H1 (cell line): Measurements from ENCODE around the gene SPTLC3. TPM values are rescaled to one million over a fixed set of nuclear protein-coding genes. Genes with fewer than 3 reads are reported as not detected.

ENCODE experiments used
- CTCF ChIA-PET: fragments of 300-600 bp; sonication (Branson Sonifier 250); formaldehyde crosslinking; loops from one replicate; lab custom pipeline; 2021; ENCODE audit not compliant: partially characterized antibody; lab: Charles Lee
- POLR2A ChIA-PET: fragments of 300-600 bp; sonication (Branson Sonifier 250); formaldehyde crosslinking; loops from one replicate; lab custom pipeline; 2021; ENCODE audit warnings: inconsistent platforms; ENCODE audit not compliant: partially characterized antibody; lab: Charles Lee
- DNase-seq, 2 experiments: peaks; one replicate each; pipeline versions ENCODE4 v3.0.0 to v3.0.0-alpha.2; 2010 to 2022; ENCODE audit warnings: low spot score in 2 of 2, low read depth in 1 of 2, mixed read lengths in 1 of 2
- FAIRE-seq: peaks from 2 replicates; lab custom pipeline; 2011; peaks lifted over from hg19 to GRCh38; lab: Jason Lieb, UNC
- H2AFZ ChIP-seq: 2 replicates; pipeline ENCODE4 v1.8.1; 2012; ENCODE audit warnings: low read length, inconsistent platforms
- H2AK5ac ChIP-seq: 2 replicates; pipeline ENCODE4 v1.6.1; 2013; ENCODE audit warnings: low read depth, low read length
- H2BK120ac ChIP-seq: replicated peaks from 2 replicates; pipeline ENCODE3; 2013; ENCODE audit warnings: low read depth, low read length, inconsistent platforms
- H2BK12ac ChIP-seq: 2 replicates; pipeline ENCODE4 v1.6.1; 2013; ENCODE audit warnings: low read depth, low read length
- H2BK15ac ChIP-seq: 2 replicates; pipeline ENCODE4 v1.6.1; 2013; ENCODE audit warnings: low read length
- H2BK20ac ChIP-seq: 2 replicates; pipeline ENCODE4 v1.6.1; 2013; ENCODE audit warnings: low read length
- H2BK5ac ChIP-seq: 2 replicates; pipeline ENCODE4 v1.6.1; 2013; ENCODE audit warnings: low read depth, low read length
- H3K14ac ChIP-seq: 2 replicates; pipeline ENCODE4 v1.6.1; 2013; ENCODE audit warnings: inconsistent platforms; ENCODE audit not compliant: insufficient read length
- H3K18ac ChIP-seq: 2 replicates; pipeline ENCODE4 v1.6.1; 2013; ENCODE audit warnings: low read length; ENCODE audit errors: extremely low read depth
- H3K23ac ChIP-seq: 2 replicates; pipeline ENCODE4 v1.6.1; 2013; ENCODE audit warnings: inconsistent platforms; ENCODE audit not compliant: insufficient read length
- H3K23me2 ChIP-seq: 2 replicates; pipeline ENCODE4 v1.6.1; 2013; ENCODE audit warnings: low read depth, low read length
- H3K27ac ChIP-seq: 2 replicates; pipeline ENCODE4 v1.6.1; 2011; ENCODE audit warnings: low read depth, low read length, inconsistent platforms
- H3K27me3 ChIP-seq, 4 experiments: replicated peaks in 1 of 4; 1 replicate in 1 of 4; 2 replicates in 3 of 4; pipeline versions ENCODE4 v1.6.1 to v1.8.1; 2011 to 2013; ENCODE audit warnings: low read length in 3 of 4, mild to moderate bottlenecking in 3 of 4, inconsistent platforms in 2 of 4, mixed read lengths in 2 of 4, moderate library complexity in 1 of 4; ENCODE audit not compliant: control insufficient read depth in 3 of 4, insufficient read depth in 3 of 4; ENCODE audit errors: extremely low read depth in 1 of 4
- H3K36me3 ChIP-seq, 4 experiments: 2 replicates each; pipeline versions ENCODE4 v1.6.1 to v1.8.1; 2011 to 2013; ENCODE audit warnings: mild to moderate bottlenecking in 4 of 4, low read length in 3 of 4, moderate library complexity in 2 of 4, control low read depth in 1 of 4, inconsistent platforms in 1 of 4; ENCODE audit not compliant: insufficient read depth in 4 of 4, control insufficient read depth in 2 of 4
- H3K4ac ChIP-seq: replicated peaks from 2 replicates; pipeline ENCODE3; 2013; ENCODE audit warnings: low read length, low read depth, mixed read lengths, inconsistent platforms; ENCODE audit not compliant: insufficient read length
- H3K4me1 ChIP-seq, 4 experiments: replicated peaks in 1 of 4; 1 replicate in 1 of 4; 2 replicates in 3 of 4; pipeline versions ENCODE4 v1.6.1 to v1.8.1; 2011 to 2013; ENCODE audit warnings: low read length in 3 of 4, inconsistent platforms in 2 of 4, mixed read lengths in 1 of 4; ENCODE audit not compliant: insufficient read depth in 4 of 4, control insufficient read depth in 3 of 4
- H3K4me2 ChIP-seq, 2 experiments: 2 replicates each; pipeline versions ENCODE4 v1.6.1 to v1.8.1; 2011 to 2013; ENCODE audit warnings: low read depth in 2 of 2, low read length in 2 of 2, control low read depth in 1 of 2, inconsistent platforms in 1 of 2, mild to moderate bottlenecking in 1 of 2; ENCODE audit not compliant: insufficient read depth in 1 of 2
- H3K4me3 ChIP-seq, 4 experiments: fragments of 200-600, 300-600 bp in 1 of 4; sonication (generic), shearing (Covaris generic), sonication (Bioruptor Twin) in 1 of 4; 2 replicates each; pipeline versions ENCODE4 v1.5.1 to v1.8.1; 2011 to 2016; ENCODE audit warnings: low read length in 4 of 4, low read depth in 3 of 4, control low read depth in 2 of 4, inconsistent platforms in 2 of 4, mild to moderate bottlenecking in 2 of 4, mixed read lengths in 1 of 4, moderate library complexity in 1 of 4; ENCODE audit not compliant: insufficient read depth in 2 of 4; ENCODE audit errors: extremely low read depth in 1 of 4
- H3K56ac ChIP-seq: replicated peaks from 2 replicates; pipeline ENCODE3; 2013; ENCODE audit warnings: low read depth, mild to moderate bottlenecking, mixed read lengths, low read length, inconsistent platforms; ENCODE audit not compliant: insufficient read length
- H3K79me1 ChIP-seq: 2 replicates; pipeline ENCODE4 v1.6.1; 2013; ENCODE audit warnings: low read depth, low read length, control low read depth
- H3K79me2 ChIP-seq, 2 experiments: 2 replicates each; pipeline versions ENCODE4 v1.6.1 to v1.8.1; 2012 to 2013; ENCODE audit warnings: low read length in 2 of 2, mild to moderate bottlenecking in 2 of 2, inconsistent platforms in 1 of 2; ENCODE audit not compliant: insufficient read depth in 2 of 2, control insufficient read depth in 1 of 2
- H3K9ac ChIP-seq, 4 experiments: replicated peaks in 1 of 4; 1 replicate in 1 of 4; 2 replicates in 3 of 4; pipeline versions ENCODE4 v1.6.1 to v1.8.1; 2011 to 2013; ENCODE audit warnings: low read depth in 3 of 4, low read length in 3 of 4, control low read depth in 2 of 4, mild to moderate bottlenecking in 2 of 4, moderate library complexity in 2 of 4, inconsistent platforms in 1 of 4; ENCODE audit errors: extremely low read depth in 1 of 4
- H3K9me3 ChIP-seq, 2 experiments: 2 replicates each; pipeline versions ENCODE4 v1.6.1 to v1.8.1; 2012 to 2013; ENCODE audit warnings: mild to moderate bottlenecking in 2 of 2, moderate library complexity in 2 of 2, control low read depth in 1 of 2, inconsistent platforms in 1 of 2, low read depth in 1 of 2, low read length in 1 of 2, mixed read lengths in 1 of 2; ENCODE audit not compliant: insufficient read depth in 2 of 2
- H4K20me1 ChIP-seq, 2 experiments: replicated peaks in 1 of 2; 2 replicates each; pipeline versions ENCODE3 to v1.8.1; 2011 to 2013; ENCODE audit warnings: inconsistent platforms in 2 of 2, low read length in 2 of 2, mild to moderate bottlenecking in 1 of 2; ENCODE audit not compliant: insufficient read depth in 2 of 2, control insufficient read depth in 1 of 2
- H4K5ac ChIP-seq: 2 replicates; pipeline ENCODE4 v1.6.1; 2013; ENCODE audit warnings: low read length, low read depth, mixed read lengths, inconsistent platforms; ENCODE audit not compliant: insufficient read length
- H4K8ac ChIP-seq: 2 replicates; pipeline ENCODE4 v1.8.0; 2013; ENCODE audit warnings: mild to moderate bottlenecking, moderate library complexity, low read length, inconsistent platforms; ENCODE audit not compliant: insufficient read depth; ENCODE audit errors: extremely low read depth
- H4K91ac ChIP-seq: replicated peaks from 2 replicates; pipeline ENCODE3; 2013; ENCODE audit warnings: low read length, mixed read lengths, inconsistent platforms; ENCODE audit not compliant: insufficient read length
- EP300 ChIP-seq, 2 experiments: IDR thresholded peaks; 1 replicate in 1 of 2; 2 replicates in 1 of 2; pipeline ENCODE4 v1.6.1; 2011 to 2012; ENCODE audit warnings: low read depth in 2 of 2, low read length in 2 of 2, mild to moderate bottlenecking in 2 of 2, borderline replicate concordance in 1 of 2, inconsistent platforms in 1 of 2, moderate library complexity in 1 of 2
- GTF2F1 ChIP-seq: IDR thresholded peaks from 2 replicates; pipeline ENCODE4 v1.6.1; 2012; ENCODE audit warnings: low read depth, low read length, improper control_type of control experiment, borderline replicate concordance
- KDM1A ChIP-seq: fragments of 200-600, 300-600 bp; sonication (generic); IDR thresholded peaks from 2 replicates; pipeline ENCODE4 v1.7.1; 2016; ENCODE audit warnings: mild to moderate bottlenecking, low read length, borderline replicate concordance
- KDM5A ChIP-seq: fragments of 200-600 bp; IDR thresholded peaks from 2 replicates; pipeline ENCODE4 v1.7.1; 2012; ENCODE audit warnings: mild to moderate bottlenecking, low read length, inconsistent platforms, mixed read lengths
- NANOG ChIP-seq: IDR thresholded peaks from 2 replicates; pipeline ENCODE4 v1.6.1; 2011; ENCODE audit warnings: low read length, low read depth, mild to moderate bottlenecking, inconsistent platforms; ENCODE audit not compliant: insufficient read depth, poor library complexity, severe bottlenecking
- PHF8 ChIP-seq: fragments of 200-600 bp; sonication (generic); conservative IDR thresholded peaks from 2 replicates; pipeline ENCODE4 v1.7.1; 2012; ENCODE audit warnings: low read depth, mild to moderate bottlenecking, inconsistent platforms, low read length, moderate library complexity
- RNF2 ChIP-seq: fragments of 200-900, 300-1000 bp; sonication (generic); IDR thresholded peaks from 2 replicates; pipeline ENCODE4 v1.7.1; 2016; ENCODE audit warnings: borderline replicate concordance, low read depth, mild to moderate bottlenecking, antibody characterized with exemption, low read length; ENCODE audit not compliant: poor library complexity, severe bottlenecking; ENCODE audit errors: missing control alignments
- SAP30 ChIP-seq: fragments of 300-600 bp; sonication (generic); IDR thresholded peaks from 2 replicates; pipeline ENCODE4 v1.7.1; 2012; ENCODE audit warnings: low read length, moderate library complexity, mild to moderate bottlenecking, inconsistent platforms; ENCODE audit not compliant: insufficient read depth, insufficient replicate concordance
- SP4 ChIP-seq: IDR thresholded peaks from 2 replicates; pipeline ENCODE4 v1.6.1; 2012; ENCODE audit warnings: low read length, inconsistent platforms
- WGBS, 2 experiments: shearing (Covaris generic) in 1 of 2; methylation state at CpG; one replicate each; pipeline versions ENCODE4 v1.1.6 to v1.1.7; 2013 to 2015; ENCODE audit warnings: low lambda C conversion rate in 2 of 2, mixed read lengths in 2 of 2, inconsistent platforms in 1 of 2, low coverage in 1 of 2, missing lambda C conversion rate in 1 of 2; ENCODE audit not compliant: insufficient replicate concordance in 2 of 2, insufficient coverage in 1 of 2, insufficient read length in 1 of 2; ENCODE audit errors: extremely low coverage in 1 of 2, missing lambda C conversion rate in 1 of 2; 5-methylcytosine and 5-hydroxymethylcytosine counted together
- polyA plus RNA-seq, 7 experiments: library from polyadenylated mRNA; depleted of rRNA in 3 of 7; stranded (reverse) in 5 of 7; unstranded in 2 of 7; fragments of >200 nt in 5 of 7; fragments of 200-250 nt in 2 of 7; gene quantifications; 1 replicate in 5 of 7; 2 replicates in 1 of 7; 4 replicates in 1 of 7; pipeline versions ENCODE4 v1.2.1 to v1.2.3, GENCODE V29; 2011 to 2013; ENCODE audit warnings: missing spikeins in 2 of 7, mixed read lengths in 2 of 7
- total RNA-seq: library from RNA; stranded (reverse); fragmentation: NEBNext Ultra II Directional; extraction: Animal tissue kit (Norgen Biotek cat#: 25700); gene quantifications from 2 replicates; pipeline ENCODE4 v1.2.1, GENCODE V29; 2021
- TF ChIP-seq, protein P1 (sequence below), 3 experiments: IDR thresholded peaks; 1 replicate in 2 of 3; 2 replicates in 1 of 3; pipeline versions ENCODE4 v1.5.1 to v1.6.1; 2011; ENCODE audit warnings: low read length in 3 of 3, mild to moderate bottlenecking in 3 of 3, inconsistent platforms in 2 of 3, low read depth in 1 of 3, moderate library complexity in 1 of 3; ENCODE audit not compliant: insufficient read depth in 1 of 3; ENCODE audit errors: control extremely low read depth in 1 of 3

SPTLC3 gene
- total and polyA plus RNA-seq, 2 of the 8 experiments (the other 6 are each of a cell fraction or from before 2014, with no cell fraction given), result 0.23 to 0.82 TPM

- no peak for FAIRE-seq
- no peak overlapping the region for H3K4me2 ChIP-seq
- H3K23me2 ChIP-seq, result no peaks in the 10 kb centered on the region
- no peak overlapping the region for H3K23ac ChIP-seq
- H2BK120ac ChIP-seq, result no peak overlapping the region
- no peak overlapping the region for H4K8ac ChIP-seq
- DNase-seq, result no peak
- H2AK5ac ChIP-seq, result no peak overlapping the region
- no peak overlapping the region for H2AFZ ChIP-seq
- no peak overlapping the region for H3K4ac ChIP-seq
- no peaks in the 10 kb centered on the region; a peak in 1 of 7 replicates for H3K4me1 ChIP-seq
- no peak overlapping the region for H3K18ac ChIP-seq
- H3K9me3 ChIP-seq, result no peaks in the 10 kb centered on the region
- H3K4me3 ChIP-seq, result no peak overlapping the region
- POLR2A ChIA-PET, result no interaction called here
- no peak overlapping the region for H2BK5ac ChIP-seq
- H3K79me1 ChIP-seq, result no peaks in the 10 kb centered on the region
- no peak overlapping the region for H2BK12ac ChIP-seq
- H4K5ac ChIP-seq, result no peak overlapping the region
- no peak overlapping the region for H3K27ac ChIP-seq
- peaks cover 0 to 2% (median 0%) of the 10 kb centered on the region in 4 experiments; a peak in 1 of 7 replicates for H3K27me3 ChIP-seq
- CTCF ChIA-PET, result no interaction called here
- H3K56ac ChIP-seq, result no peak overlapping the region
- no peak overlapping the region for H2BK20ac ChIP-seq
- no peak overlapping the region for H3K9ac ChIP-seq
- no peak overlapping the region for H3K14ac ChIP-seq
- H3K79me2 ChIP-seq, result no peaks in the 10 kb centered on the region
- H4K20me1 ChIP-seq, result no peaks in the 10 kb centered on the region
- WGBS, 2 experiments, result 89% methylated on average over 3 of the region's 3 CpGs; no CpG with 5 or more reads in 1 of the 2 experiments
- H2BK15ac ChIP-seq, result no peak overlapping the region
- no peak overlapping the region for H4K91ac ChIP-seq
- no peaks in the 10 kb centered on the region for H3K36me3 ChIP-seq
- TF ChIP-seq PHF8, result no peak
- no peak for TF ChIP-seq RNF2
- no peak for TF ChIP-seq KDM5A
- TF ChIP-seq EP300 (IDR thresholded peaks at IDR 0.05; ENCODE audit: borderline replicate concordance in 1 of 2, low read depth in 2 of 2, low read length in 2 of 2), result no peak
- TF ChIP-seq KDM1A, result no peak
- TF ChIP-seq GTF2F1, result no peak
- TF ChIP-seq SP4, result no peak
- no peak for TF ChIP-seq SAP30
- TF ChIP-seq, protein P1, sequence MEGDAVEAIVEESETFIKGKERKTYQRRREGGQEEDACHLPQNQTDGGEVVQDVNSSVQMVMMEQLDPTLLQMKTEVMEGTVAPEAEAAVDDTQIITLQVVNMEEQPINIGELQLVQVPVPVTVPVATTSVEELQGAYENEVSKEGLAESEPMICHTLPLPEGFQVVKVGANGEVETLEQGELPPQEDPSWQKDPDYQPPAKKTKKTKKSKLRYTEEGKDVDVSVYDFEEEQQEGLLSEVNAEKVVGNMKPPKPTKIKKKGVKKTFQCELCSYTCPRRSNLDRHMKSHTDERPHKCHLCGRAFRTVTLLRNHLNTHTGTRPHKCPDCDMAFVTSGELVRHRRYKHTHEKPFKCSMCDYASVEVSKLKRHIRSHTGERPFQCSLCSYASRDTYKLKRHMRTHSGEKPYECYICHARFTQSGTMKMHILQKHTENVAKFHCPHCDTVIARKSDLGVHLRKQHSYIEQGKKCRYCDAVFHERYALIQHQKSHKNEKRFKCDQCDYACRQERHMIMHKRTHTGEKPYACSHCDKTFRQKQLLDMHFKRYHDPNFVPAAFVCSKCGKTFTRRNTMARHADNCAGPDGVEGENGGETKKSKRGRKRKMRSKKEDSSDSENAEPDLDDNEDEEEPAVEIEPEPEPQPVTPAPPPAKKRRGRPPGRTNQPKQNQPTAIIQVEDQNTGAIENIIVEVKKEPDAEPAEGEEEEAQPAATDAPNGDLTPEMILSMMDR (IDR thresholded peaks at IDR 0.05; ENCODE audit: control extremely low read depth in 1 of 3, insufficient read depth in 1 of 3, low read depth in 1 of 3, low read length in 3 of 3), result no peak
- no peak for TF ChIP-seq NANOG
These were observed 19.1 kb upstream of the SPTLC3 start for GRCh38 chr20:12989586-12990115.
